Measurements from ENCODE around the gene RHOU. TPM values are rescaled to one million over a fixed set of nuclear protein-coding genes. Genes with fewer than 3 reads are reported as not detected.

The RHOU gene
- total RNA-seq, 1 donor from 2014 or later = 20.1 TPM

DNA sequence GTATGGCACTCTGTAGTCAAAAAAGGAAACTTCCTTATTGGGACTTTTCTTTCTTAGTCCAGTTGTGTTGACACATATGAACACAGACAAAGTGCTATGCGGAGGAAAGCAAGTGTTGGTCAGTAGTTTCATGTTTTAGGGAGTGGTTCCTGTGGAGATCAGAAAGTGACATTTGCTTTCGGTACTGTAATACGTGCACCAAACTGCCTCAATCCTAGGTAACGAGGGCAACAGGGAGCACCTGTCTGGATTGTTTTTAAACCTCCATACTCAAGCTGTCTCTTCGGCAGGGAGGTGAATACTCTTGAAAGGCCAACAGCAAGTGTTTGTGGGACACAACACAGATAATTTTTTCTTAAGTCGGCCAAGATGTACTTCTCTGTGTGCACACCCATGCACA is 9.1 kb downstream of the RHOU start:
- no peaks in the 10 kb centered on the region for H3K9me3 Mint-ChIP-seq

DNA sequence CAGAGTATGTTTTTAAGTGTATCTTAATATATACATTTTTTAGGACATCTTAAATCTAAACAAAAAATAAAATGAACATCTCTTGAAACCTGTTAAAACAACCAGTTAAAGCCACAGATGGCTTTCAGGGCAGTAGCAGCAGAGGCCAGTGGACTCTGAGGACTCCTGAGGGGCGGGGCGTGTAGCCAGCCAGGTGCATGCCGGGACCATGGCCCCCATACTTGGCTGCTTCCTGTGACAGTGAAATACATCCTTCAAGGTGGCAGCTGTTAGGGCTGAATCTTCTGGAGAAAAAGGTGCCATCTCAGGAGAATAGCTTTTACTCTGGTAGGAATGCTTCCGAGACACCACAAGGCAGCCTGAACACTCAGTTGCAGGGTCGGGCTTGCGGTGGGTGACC is 9.6 kb downstream of the RHOU start:
- no peak for DNase-seq (ENCODE audit: low read depth, low spot score)
- Mint-ChIP-seq H3K9me3 (no peaks in the 10 kb centered on the region), H3K36me3 (ENCODE audit: low read depth) (peaks cover 22% of the 10 kb centered on the region), H3K4me3 (no peak overlapping the region), H3K4me1 (peaks cover 12% of the 10 kb centered on the region), H3K27me3 (ENCODE audit: low read depth) (no peaks in the 10 kb centered on the region), H3K27ac (ENCODE audit: unreplicated experiment) (no peak overlapping the region)
- TF ChIP-seq, protein P1, sequence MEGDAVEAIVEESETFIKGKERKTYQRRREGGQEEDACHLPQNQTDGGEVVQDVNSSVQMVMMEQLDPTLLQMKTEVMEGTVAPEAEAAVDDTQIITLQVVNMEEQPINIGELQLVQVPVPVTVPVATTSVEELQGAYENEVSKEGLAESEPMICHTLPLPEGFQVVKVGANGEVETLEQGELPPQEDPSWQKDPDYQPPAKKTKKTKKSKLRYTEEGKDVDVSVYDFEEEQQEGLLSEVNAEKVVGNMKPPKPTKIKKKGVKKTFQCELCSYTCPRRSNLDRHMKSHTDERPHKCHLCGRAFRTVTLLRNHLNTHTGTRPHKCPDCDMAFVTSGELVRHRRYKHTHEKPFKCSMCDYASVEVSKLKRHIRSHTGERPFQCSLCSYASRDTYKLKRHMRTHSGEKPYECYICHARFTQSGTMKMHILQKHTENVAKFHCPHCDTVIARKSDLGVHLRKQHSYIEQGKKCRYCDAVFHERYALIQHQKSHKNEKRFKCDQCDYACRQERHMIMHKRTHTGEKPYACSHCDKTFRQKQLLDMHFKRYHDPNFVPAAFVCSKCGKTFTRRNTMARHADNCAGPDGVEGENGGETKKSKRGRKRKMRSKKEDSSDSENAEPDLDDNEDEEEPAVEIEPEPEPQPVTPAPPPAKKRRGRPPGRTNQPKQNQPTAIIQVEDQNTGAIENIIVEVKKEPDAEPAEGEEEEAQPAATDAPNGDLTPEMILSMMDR (conservative IDR thresholded peaks at IDR 0.05) = no peak

More for the DNA sequence above, 9.1 kb downstream of the RHOU start:
- H3K27ac Mint-ChIP-seq (ENCODE audit: unreplicated experiment) = no peak overlapping the region
- no peak for DNase-seq (ENCODE audit: low read depth, low spot score)
- TF ChIP-seq, protein P1 (conservative IDR thresholded peaks at IDR 0.05) = no peak
- H3K36me3 Mint-ChIP-seq (ENCODE audit: low read depth) = peaks cover 26% of the 10 kb centered on the region
- H3K27me3 Mint-ChIP-seq (ENCODE audit: low read depth) = no peaks in the 10 kb centered on the region
- H3K4me1 Mint-ChIP-seq = peaks cover 16% of the 10 kb centered on the region
- no peak overlapping the region for H3K4me3 Mint-ChIP-seq

DNA sequence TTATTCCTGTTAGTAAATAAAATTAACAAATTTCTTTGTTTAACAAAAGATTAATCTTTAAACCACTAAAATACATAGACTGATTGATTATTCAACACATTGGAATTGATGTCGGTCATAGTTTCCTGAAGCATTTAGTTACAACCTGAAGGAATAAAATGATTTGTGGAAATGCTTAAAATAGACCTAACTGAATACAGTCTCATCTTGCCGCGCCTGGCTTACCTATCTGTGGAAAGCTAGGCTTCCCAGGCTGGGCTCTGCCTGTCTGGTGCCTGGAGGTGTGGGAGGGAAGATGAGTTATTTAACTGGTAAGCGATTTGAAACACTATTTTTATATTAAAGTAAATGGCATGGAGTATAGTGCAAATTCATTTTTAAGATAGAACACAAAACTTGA is 10.2 kb downstream of the RHOU start:
- Mint-ChIP-seq H3K4me1 (peaks cover 10% of the 10 kb centered on the region), H3K27me3 (ENCODE audit: low read depth) (no peaks in the 10 kb centered on the region), H3K36me3 (ENCODE audit: low read depth) (peaks cover 20% of the 10 kb centered on the region), H3K27ac (ENCODE audit: unreplicated experiment) (no peak overlapping the region), H3K9me3 (no peaks in the 10 kb centered on the region), H3K4me3 (no peak overlapping the region)
- no peak for DNase-seq (ENCODE audit: low read depth, low spot score)
- TF ChIP-seq, protein P1 (conservative IDR thresholded peaks at IDR 0.05) = no peak

DNA sequence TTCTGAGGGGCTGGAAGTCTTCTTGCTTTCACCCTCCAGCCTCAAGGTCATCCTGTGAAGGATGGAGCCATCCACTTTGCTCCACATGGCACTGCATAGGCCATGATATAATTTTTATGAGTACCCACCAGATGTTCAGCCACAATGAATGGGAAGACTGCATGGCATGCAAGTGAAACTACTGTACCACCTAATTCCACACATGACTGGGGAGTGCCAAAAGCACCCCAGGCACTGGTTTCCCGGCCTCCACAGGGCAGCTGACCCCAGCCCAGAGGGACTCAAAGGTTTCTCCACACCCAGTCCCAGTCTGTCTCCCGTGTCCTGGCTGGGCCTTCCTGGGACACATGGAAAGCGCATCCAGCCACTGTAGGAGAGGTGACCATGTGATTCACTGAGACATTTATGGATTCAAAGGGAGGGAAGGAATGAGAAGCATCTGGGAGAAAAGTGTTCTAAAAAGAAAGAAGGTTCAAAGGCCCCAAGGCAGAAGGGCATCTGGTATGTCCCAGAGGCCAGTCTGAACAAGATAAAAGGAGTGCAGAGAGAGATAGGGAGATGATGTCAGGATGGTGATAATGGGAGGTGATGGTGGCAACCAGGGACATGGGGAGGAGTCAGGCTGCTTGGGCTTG is 12.1 kb downstream of the RHOU start:
- TF ChIP-seq, protein P1 (conservative IDR thresholded peaks at IDR 0.05) = no peak
- H3K4me1 Mint-ChIP-seq = peaks cover 7% of the 10 kb centered on the region
- peaks cover 3% of the 10 kb centered on the region for H3K27me3 Mint-ChIP-seq (ENCODE audit: low read depth)
- H3K36me3 Mint-ChIP-seq (ENCODE audit: low read depth) = peaks cover 17% of the 10 kb centered on the region
- H3K9me3 Mint-ChIP-seq = no peaks in the 10 kb centered on the region
- no peak for DNase-seq (ENCODE audit: low read depth, low spot score)
- H3K4me3 Mint-ChIP-seq = no peak overlapping the region
- no peak overlapping the region for H3K27ac Mint-ChIP-seq (ENCODE audit: unreplicated experiment)

DNA sequence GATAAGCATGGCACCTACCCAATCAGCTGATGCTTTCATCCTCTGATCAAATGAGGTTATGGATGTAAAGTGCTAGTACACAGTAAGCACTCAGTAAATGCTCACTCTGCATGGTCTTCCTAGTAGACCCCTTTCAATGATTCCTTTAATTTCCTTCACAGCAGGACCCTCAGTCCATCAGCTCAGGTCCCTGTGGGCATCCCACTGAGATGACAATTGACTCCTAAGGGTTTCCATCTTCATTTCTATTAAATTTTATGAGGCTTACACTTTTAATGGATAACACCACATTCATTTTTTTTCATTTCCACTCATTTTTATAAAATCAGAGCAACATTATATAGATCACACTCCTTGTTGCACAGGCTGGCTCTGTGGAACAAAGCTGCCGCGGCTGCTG is 12.8 kb downstream of the RHOU start:
- H3K27ac Mint-ChIP-seq (ENCODE audit: unreplicated experiment) = no peak overlapping the region
- H3K9me3 Mint-ChIP-seq = no peaks in the 10 kb centered on the region
- no peak overlapping the region for H3K4me3 Mint-ChIP-seq
- TF ChIP-seq, protein P1 (conservative IDR thresholded peaks at IDR 0.05) = no peak
- peaks cover 7% of the 10 kb centered on the region for H3K4me1 Mint-ChIP-seq
- DNase-seq (ENCODE audit: low read depth, low spot score) = no peak
- peaks cover 13% of the 10 kb centered on the region for H3K36me3 Mint-ChIP-seq (ENCODE audit: low read depth)
- peaks cover 3% of the 10 kb centered on the region for H3K27me3 Mint-ChIP-seq (ENCODE audit: low read depth)

All from neural crest cell (in vitro differentiated cells).